Fibroblast of villous mesenchyme (primary cell): Measurements from ENCODE around the gene WSB1. TPM values are rescaled to one million over a fixed set of nuclear protein-coding genes. Genes with fewer than 3 reads are reported as not detected.
A peak's percentile ranks its signal among the peaks of the same experiment; 100 is the strongest.

ENCODE experiments used
- DNase-seq: peaks from one replicate; pipeline ENCODE4 v3.0.0-alpha.2; 2010; ENCODE audit warnings: low read depth
- H3K4me3 ChIP-seq: 2 replicates; pipeline ENCODE4 v1.5.1; 2011; ENCODE audit warnings: low read depth, mild to moderate bottlenecking, low read length
- total RNA-seq: library from RNA; depleted of rRNA; stranded (reverse); fragments of >200 nt; gene quantifications from 2 replicates; pipeline ENCODE4 v1.2.3, GENCODE V29; 2012
- TF ChIP-seq, protein P1 (sequence below): IDR thresholded peaks from 2 replicates; pipeline ENCODE4 v1.5.1; 2012; ENCODE audit warnings: low read depth, mild to moderate bottlenecking, low read length; ENCODE audit not compliant: insufficient read depth

WSB1 gene
- total RNA-seq, 1 donor = 135 TPM

DNA sequence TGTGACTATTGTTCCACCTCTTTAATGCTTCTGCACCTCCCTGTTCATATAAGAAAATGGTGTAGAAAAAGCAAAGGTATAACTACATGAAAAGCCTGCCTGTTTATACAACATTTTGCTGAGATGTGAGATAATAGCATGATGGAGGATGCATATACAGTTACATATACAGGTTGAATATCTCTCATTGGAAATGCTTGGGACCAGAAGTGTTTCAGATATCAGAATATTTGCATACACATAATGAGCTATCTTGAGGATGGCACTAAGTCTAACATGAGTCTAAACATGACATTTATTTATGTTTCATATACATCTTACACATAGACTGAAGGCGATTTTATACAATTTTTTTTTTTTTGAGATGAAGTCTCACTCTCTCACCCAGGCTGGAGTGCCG, 5.7 kb upstream of the WSB1 start:
- TF ChIP-seq, protein P1, sequence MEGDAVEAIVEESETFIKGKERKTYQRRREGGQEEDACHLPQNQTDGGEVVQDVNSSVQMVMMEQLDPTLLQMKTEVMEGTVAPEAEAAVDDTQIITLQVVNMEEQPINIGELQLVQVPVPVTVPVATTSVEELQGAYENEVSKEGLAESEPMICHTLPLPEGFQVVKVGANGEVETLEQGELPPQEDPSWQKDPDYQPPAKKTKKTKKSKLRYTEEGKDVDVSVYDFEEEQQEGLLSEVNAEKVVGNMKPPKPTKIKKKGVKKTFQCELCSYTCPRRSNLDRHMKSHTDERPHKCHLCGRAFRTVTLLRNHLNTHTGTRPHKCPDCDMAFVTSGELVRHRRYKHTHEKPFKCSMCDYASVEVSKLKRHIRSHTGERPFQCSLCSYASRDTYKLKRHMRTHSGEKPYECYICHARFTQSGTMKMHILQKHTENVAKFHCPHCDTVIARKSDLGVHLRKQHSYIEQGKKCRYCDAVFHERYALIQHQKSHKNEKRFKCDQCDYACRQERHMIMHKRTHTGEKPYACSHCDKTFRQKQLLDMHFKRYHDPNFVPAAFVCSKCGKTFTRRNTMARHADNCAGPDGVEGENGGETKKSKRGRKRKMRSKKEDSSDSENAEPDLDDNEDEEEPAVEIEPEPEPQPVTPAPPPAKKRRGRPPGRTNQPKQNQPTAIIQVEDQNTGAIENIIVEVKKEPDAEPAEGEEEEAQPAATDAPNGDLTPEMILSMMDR = no peak
- DNase-seq = no peak
- no peak overlapping the region for H3K4me3 ChIP-seq

DNA sequence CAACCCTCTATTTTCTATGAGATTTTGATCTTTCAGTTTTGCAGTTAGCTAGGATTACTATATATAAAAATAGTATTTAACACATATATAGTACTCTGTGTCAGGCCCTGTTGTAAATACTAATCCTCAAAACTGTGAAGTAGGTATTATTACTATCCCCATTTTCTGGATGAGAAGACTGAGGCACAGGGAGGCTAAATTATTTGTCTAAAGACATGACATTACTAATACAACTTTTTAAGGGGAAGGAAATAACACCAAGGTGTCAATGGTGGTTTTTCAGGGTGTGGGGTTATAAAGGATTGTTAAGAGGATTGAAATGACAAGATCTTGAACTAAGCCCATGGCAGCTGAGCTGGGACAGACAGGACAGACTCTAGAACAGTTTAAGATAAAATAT, 4.1 kb upstream of the WSB1 start:
- H3K4me3 ChIP-seq = no peak overlapping the region
- TF ChIP-seq, protein P1 = no peak
- DNase-seq = no peak

DNA sequence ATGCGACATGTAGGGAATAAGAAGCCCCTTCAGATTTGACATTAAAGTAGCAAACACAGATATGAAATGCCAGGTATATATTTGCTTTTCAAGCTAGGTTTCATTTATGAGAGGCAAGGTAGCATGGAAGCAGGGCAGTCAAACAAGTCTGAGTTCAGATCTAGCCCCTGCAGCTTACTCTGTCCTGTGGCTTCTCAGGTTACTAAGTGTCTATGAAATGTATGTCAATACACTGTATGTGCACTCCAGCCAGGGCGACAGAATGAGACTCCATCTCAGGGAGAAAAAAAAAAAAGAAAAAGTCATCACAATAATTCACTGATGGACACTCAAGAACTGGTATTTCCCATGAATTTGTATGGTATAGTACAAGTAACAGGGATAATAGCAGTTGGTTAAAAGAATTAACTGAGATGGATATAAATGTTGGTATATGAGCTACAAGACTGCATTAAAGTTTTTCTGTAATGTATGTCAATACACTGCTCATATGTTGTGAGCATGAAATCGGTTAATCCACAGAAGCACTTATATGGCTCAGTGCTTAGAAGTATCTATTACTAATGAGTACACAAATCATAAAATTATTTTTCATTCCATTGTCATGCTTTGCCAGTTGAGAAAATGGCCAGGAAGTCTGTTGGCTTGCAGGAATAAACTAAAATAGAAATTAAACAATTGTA, 2.9 kb upstream of the WSB1 start:
- DNase-seq = no peak
- TF ChIP-seq, protein P1 = no peak
- no peak overlapping the region for H3K4me3 ChIP-seq

GRCh38 chr17:27293359-27293897, 486 bp upstream of the WSB1 start:
- no peak overlapping the region for H3K4me3 ChIP-seq
- TF ChIP-seq, protein P1 = no peak
- no peak for DNase-seq

- TF ChIP-seq, protein P1 = no peak
- H3K4me3 ChIP-seq = peak overlapping the region; percentile 100
- DNase-seq = peak; percentile 94
These were observed 1.0 kb downstream of the WSB1 start for GRCh38 chr17:27294689-27295630.

DNA sequence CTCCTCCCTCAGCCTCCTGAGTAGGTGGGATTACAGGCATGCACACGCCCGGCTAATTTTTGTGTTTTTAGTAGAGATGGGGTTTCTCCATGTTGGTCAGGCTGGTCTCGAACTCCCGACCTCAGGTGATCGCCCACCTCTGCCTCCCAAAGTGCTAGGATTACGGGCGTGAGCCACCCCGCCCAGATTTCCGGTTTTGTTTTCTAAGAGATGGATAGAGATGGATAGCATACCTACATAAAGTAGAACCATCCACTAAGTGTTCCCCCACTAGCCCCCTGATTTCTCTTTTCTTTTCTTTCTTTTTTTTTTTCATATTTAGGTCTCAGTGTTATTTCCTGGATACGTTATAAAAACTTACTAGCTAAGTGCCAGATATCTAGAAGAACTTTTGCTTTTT, 2.0 kb downstream of the WSB1 start:
- TF ChIP-seq, protein P1 = no peak
- no peak for DNase-seq
- peak overlapping the region; percentile 100 for H3K4me3 ChIP-seq
